Left ventricle myocardium inferior (tissue), 1 donor: ENCODE data around the gene CNTN1. TPM values are rescaled to one million over a fixed set of nuclear protein-coding genes. Genes with fewer than 3 reads are reported as not detected.
"Not testable (repeated sequence)": the region's sequence is repeated elsewhere in the genome, so short reads cannot be mapped to it uniquely, and the experiment has no call there.

Experiments used
- DNase-seq: peaks from one replicate; pipeline ENCODE4 v3.0.0-alpha.2; 2020
- H3K27ac ChIP-seq: fragments of 200-600 bp; replicated peaks from 2 replicates; pipeline ENCODE4 v1.8.0; 2021
- H3K27me3 ChIP-seq: fragments of 200-600 bp; 2 replicates; pipeline ENCODE4 v1.8.0; 2021; ENCODE audit warnings: low read depth
- H3K36me3 ChIP-seq: fragments of 200-600 bp; 2 replicates; pipeline ENCODE4 v1.8.0; 2021
- H3K4me1 ChIP-seq: fragments of 200-600 bp; 2 replicates; pipeline ENCODE4 v1.8.0; 2021
- H3K4me3 ChIP-seq: fragments of 200-600 bp; 2 replicates; pipeline ENCODE4 v1.8.0; 2021; ENCODE audit warnings: mild to moderate bottlenecking, moderate library complexity
- H3K9me3 ChIP-seq: fragments of 200-600 bp; replicated peaks from 2 replicates; pipeline ENCODE4 v1.8.0; 2021
- intact Hi-C: fragments of 100-400 bp; cut with micrococcal nuclease; formaldehyde crosslinking; loops from one replicate; pipeline ENCODE4 v1.11.0; 2022
- total RNA-seq: library from RNA; stranded (reverse); fragmentation: NEBNext Ultra II Directional; extraction: Animal tissue kit (Norgen Biotek cat#: 25700); gene quantifications from one replicate; pipeline ENCODE4 v1.2.1, GENCODE V29; 2021
- TF ChIP-seq, protein P1 (sequence below): fragments of 200-600 bp; IDR thresholded peaks from 2 replicates; pipeline ENCODE4 v1.8.0; 2021; ENCODE audit warnings: antibody characterized with exemption, mild to moderate bottlenecking, borderline replicate concordance
- donor health status: DM: no; HTN: yes; CAD: no; lungs with severe emphysema.

The CNTN1 gene
- total RNA-seq, 1 donor from 2014 or later, result 0.11 TPM

- no peaks in the 10 kb centered on the region for H3K4me1 ChIP-seq
These were observed 375.9 kb downstream of the CNTN1 start for GRCh38 chr12:41067941-41068645.

DNA sequence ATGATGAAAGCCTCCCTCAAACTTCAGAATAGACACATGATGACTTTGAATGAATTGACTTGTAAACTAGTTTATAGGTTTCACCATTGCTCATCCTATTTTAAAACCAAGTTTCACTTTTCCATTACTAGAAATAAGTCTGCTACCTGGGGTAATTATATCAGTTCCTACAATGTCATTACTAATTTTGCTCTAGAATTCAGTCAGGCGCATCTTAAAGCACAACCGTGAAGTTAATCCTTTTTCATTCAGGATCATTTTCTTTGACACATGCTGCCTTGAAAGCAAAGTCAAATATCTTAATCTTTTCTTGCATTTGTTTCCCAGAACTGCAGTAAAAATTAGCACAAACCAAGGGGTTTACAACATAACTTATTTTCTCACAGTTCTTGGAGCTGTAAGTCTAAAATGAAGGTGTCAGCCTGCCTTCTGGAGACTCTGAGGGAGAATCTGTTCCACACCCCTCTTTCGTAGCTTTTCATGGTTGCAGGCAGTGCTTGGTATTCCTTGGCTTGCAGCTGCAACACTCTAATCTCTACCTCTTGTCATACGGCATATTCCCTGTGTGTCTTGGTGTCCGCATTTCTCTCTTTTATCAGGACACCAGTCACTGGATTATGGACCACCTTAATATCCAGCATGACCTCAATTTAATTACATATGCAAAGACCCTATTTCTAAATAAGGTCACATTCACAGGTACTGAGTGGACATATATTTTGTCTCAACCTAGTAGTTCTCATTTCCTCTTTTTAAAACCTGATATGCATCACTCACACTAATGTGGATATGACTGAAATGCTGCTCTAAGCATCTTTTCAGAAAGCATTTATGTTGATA lies 381.6 kb downstream of the CNTN1 start:
- Histone ChIP-seq H3K27me3 (no peaks in the 10 kb centered on the region), H3K4me3 (no peak overlapping the region), H3K9me3 (peaks cover 21% of the 10 kb centered on the region), H3K36me3 (no peaks in the 10 kb centered on the region), H3K4me1 (no peaks in the 10 kb centered on the region), H3K27ac (no peak overlapping the region)
- no peak for DNase-seq
- TF ChIP-seq, protein P1, sequence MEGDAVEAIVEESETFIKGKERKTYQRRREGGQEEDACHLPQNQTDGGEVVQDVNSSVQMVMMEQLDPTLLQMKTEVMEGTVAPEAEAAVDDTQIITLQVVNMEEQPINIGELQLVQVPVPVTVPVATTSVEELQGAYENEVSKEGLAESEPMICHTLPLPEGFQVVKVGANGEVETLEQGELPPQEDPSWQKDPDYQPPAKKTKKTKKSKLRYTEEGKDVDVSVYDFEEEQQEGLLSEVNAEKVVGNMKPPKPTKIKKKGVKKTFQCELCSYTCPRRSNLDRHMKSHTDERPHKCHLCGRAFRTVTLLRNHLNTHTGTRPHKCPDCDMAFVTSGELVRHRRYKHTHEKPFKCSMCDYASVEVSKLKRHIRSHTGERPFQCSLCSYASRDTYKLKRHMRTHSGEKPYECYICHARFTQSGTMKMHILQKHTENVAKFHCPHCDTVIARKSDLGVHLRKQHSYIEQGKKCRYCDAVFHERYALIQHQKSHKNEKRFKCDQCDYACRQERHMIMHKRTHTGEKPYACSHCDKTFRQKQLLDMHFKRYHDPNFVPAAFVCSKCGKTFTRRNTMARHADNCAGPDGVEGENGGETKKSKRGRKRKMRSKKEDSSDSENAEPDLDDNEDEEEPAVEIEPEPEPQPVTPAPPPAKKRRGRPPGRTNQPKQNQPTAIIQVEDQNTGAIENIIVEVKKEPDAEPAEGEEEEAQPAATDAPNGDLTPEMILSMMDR, result no peak
- intact Hi-C loops, result no loop called here

More at GRCh38 chr12:41067941-41068645, 375.9 kb downstream of the CNTN1 start:
- DNase-seq, result no peak
- Histone ChIP-seq H3K27ac (no peak overlapping the region), H3K4me3 (no peak overlapping the region), H3K9me3 (no peaks in the 10 kb centered on the region), H3K36me3 (no peaks in the 10 kb centered on the region), H3K27me3 (no peaks in the 10 kb centered on the region)
- intact Hi-C loops, result no loop called here
- TF ChIP-seq, protein P1, result no peak

DNA sequence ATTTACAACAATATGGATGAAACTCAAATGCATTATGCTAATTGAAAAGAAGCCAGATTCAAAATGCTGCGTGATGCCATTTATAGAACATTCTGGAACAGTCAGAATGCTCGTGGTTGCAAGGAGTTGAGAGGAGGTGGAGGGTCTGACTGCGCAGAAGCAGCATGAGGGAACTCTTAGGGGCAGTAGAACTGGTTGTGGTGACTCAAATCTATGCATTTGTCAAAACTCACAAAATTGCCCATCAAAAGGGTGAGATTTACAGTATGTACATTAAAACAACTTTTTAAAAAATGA lies 382.2 kb downstream of the CNTN1 start:
- DNase-seq, result no peak
- peaks cover 27% of the 10 kb centered on the region for H3K9me3 ChIP-seq
- H3K27me3 ChIP-seq, result no peaks in the 10 kb centered on the region
- H3K36me3 ChIP-seq, result no peaks in the 10 kb centered on the region
- intact Hi-C loops, result no loop called here
- H3K4me3 ChIP-seq, result no peak overlapping the region
- H3K27ac ChIP-seq, result no peak overlapping the region
- H3K4me1 ChIP-seq, result no peaks in the 10 kb centered on the region
- TF ChIP-seq, protein P1, result no peak

DNA sequence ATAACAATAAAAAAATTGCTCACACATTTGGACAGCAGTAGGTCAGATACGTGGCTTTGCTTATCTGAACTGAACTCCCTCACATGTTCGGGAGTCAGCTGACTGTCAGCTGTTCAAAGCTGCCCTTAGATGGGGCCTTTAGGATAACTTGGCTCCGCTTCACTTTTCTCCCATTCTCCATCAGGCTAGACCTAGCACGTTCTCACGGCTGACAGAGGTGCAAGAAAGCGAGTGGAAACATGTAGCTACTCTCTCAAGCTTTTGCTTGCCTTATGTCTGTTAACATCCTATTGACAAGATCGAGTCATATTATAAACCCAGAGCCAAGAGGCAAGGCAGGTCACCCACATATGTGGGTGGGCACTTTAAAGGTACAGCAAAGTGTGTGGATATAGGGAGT lies 383.9 kb downstream of the CNTN1 start:
- H3K9me3 ChIP-seq, result peaks cover 43% of the 10 kb centered on the region
- H3K4me3 ChIP-seq, result no peak overlapping the region
- H3K36me3 ChIP-seq, result no peaks in the 10 kb centered on the region
- intact Hi-C loops, result no loop called here
- H3K27ac ChIP-seq, result no peak overlapping the region
- TF ChIP-seq, protein P1, result no peak
- DNase-seq, result no peak
- no peaks in the 10 kb centered on the region for H3K4me1 ChIP-seq
- H3K27me3 ChIP-seq, result no peaks in the 10 kb centered on the region

GRCh38 chr12:41081241-41081640 lies 389.0 kb downstream of the CNTN1 start:
- H3K4me1 ChIP-seq, H3K27me3 ChIP-seq, H3K36me3 ChIP-seq, DNase-seq, intact Hi-C loops, H3K4me3 ChIP-seq, H3K27ac ChIP-seq: not testable (repeated sequence)
- peaks cover 45% of the 10 kb centered on the region for H3K9me3 ChIP-seq

DNA sequence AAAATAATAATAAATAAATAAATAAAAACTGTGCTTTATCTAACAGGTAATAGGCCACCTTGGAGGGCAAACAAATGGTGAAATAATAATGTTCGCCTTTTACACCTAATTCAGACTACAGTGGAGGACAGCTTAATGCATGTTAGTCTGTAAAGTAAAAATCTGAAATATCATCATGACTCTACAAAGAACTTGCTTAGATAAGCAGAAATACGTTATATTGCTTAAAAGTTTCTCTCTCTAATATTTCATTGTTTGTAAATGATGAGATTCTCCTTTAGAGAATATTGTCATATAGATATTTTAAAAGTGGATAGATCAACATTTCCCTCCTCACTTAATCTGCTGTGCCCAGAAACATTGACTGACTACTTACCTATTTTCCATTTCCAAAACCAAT lies 397.2 kb downstream of the CNTN1 start:
- H3K36me3 ChIP-seq, result no peaks in the 10 kb centered on the region
- no peak overlapping the region for H3K4me3 ChIP-seq
- H3K27me3 ChIP-seq, result no peaks in the 10 kb centered on the region
- no peak overlapping the region for H3K27ac ChIP-seq
- H3K4me1 ChIP-seq, result no peaks in the 10 kb centered on the region
- intact Hi-C loops, result no loop called here
- TF ChIP-seq, protein P1, result no peak
- peaks cover 7% of the 10 kb centered on the region for H3K9me3 ChIP-seq
- no peak for DNase-seq
